NK-92 (cell line): Measurements from ENCODE around the gene NKAIN4.
A peak's percentile ranks its signal among the peaks of the same experiment; 100 is the strongest.

ENCODE experiments used
- DNase-seq: peaks from one replicate; lab custom pipeline; 2025; ENCODE audit not compliant: unreplicated experiment; lab: John Stamatoyannopoulos, UW

The NKAIN4 gene

DNA sequence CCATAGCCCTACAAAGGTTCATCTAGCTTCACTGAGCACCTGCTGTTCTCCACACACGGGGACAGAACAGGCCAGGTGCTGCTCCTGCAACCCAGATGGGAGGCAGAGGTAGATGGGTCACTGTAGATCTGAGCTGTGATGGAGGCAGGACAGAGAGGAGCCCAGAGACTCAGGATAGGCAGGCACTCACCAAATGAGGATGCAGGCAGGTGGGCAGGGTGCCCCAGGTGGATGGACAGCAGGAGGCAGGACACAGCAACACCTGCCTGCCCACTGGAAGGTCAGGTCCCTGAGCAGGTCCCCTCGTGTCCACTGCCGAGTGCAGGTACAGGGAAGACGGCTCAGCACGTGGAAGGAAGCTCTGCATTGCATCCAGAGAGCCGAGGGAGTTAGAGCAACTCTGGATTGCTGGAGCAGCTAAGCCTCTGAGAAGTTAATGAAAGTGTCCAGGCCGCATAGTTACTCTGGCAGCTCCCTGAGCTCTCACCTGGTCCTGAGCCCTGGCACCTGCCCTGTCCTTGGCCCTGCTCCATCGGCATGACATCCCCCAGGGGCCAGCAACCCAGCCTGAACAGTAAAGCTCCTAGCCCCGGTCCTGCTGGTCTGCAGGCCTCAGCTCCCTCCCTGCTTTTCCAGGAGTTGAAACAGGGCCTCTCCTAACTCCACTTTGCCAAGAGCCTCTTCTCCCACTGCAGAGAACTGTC is 33.4 kb downstream of the NKAIN4 start:
- DNase-seq = no peak

DNA sequence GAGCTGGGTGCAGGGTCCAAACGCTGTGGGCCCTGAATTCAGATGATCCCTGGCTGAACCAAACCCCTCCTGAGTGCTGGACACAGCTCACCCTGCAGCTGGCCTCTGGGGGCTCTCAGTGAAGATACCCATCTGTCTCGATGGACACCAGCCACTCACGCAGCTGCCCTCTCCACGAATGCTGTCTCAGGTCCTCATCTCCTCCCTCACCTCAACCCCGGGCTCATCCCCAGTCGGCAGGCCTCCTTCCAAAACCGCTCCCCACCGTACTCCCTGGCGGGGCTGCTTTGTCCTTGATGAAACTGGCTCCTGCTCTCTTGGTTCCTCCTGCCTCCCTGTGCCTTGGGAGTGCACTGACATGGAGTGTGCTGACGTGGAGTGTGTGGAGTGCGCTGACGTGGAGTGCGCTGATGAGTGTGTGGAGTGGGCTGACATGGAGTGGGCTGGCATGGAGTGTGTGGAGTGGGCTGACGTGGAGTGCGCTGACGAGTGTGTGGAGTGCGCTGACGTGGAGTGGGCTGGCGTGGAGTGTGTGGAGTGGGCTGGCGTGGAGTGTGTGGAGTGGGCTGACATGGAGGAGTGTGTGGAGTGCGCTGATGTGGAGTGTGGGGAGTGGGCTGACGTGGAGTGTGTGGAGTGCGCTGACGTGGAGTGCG is 34.3 kb downstream of the NKAIN4 start:
- no peak for DNase-seq

DNA sequence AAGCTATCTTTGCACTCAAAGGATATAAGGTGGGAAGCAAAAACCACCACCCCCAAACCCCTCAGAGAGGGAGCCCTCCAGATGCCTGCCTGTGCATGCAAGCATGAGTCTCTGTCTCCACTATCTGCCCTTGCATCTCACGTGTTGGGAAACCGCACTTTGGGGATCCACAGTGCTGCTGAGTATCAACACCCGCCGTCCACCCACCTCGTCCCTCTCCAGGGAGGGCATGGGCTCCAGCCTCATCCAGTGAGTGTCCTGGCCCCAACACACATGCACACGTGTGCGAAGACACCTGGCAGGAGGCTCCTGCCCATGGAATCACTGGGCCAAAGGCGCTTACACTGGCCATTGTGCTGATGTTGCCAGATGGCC is 34.8 kb downstream of the NKAIN4 start:
- no peak for DNase-seq

DNA sequence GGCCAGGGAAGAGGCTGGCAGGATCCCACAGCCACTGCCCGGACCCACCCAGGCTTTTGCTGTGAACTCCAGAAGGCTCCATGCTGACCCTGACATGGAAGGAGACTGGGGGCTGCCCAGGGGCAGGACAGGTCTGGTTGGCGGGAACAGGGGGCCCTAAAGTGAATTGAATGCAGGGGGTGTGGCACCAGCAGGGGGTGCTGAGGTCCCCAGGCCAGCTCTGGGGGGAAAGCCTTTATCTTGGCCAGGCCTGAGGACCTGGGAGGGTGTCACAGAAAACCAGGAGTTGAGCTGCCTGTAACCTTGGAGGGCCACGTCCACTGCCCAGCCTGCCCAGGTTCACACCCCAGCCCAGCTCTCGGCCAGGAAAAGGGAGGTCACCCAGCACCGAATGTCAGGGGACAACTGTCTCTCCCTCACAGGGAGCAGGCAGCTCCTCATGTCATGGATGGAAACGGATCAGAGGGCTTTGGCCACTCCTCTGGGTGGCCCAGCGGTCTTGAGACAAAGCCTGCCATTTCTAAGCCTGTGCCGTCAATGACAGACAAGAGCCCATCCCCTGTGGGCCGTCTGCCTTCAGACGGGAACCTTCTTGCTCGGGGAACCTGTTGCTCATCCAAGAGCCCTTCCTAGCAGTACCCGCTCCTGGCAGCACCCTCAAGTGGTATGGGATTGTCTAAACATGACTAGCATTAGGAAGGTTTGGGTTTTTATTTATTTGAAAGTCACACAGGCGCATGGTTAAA is 35.4 kb downstream of the NKAIN4 start:
- no peak for DNase-seq

DNA sequence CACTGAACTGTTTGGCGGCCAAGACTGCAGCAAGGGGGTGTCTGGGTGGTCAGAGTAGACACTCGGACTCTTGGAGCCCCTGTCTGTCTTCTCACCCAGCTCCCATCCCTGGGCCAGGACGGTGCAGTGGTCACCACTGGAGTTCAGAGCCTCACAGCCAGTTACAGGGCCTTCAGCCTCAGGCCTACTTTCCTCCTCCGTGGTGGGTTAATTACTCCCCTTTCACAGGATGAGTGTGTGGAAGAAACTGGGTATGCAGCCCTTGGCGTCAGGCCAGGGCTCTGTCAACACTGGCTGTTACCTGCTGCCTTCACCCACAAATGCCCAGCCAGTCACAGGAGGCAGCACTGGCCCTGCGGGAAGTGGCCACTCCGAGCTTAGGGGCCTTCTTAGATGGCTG is 36.6 kb downstream of the NKAIN4 start:
- DNase-seq = no peak

DNA sequence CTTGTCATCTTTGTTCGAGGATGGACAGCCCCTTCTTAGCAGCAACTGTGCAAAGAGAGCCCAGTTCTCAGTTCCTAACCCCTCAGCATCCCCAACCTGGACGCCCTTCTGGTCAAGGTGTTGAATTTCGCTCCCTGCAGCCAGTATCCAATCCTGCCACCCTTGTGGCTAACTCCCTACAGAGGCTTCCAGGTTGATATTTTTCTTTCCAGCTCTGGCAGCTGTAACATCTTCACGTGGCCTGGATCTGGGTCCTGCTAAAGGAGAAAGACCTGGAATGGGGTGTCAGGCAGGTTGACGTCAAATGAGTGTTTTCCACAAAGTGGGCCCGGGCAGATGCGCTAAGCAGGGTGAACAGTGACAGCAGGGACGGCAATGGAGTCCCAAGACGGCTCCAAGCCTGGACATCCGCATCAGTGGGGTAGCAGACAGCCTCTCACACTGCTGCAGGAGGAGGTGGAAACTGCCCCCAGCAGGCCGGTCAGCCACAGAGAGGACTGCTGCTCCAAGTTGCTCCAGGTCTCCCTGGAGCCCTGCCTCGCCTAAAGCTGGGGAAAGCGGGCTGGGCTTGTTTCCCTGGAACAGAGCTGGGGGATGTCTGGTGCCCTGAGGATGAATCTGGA is 37.3 kb downstream of the NKAIN4 start:
- DNase-seq = no peak

DNA sequence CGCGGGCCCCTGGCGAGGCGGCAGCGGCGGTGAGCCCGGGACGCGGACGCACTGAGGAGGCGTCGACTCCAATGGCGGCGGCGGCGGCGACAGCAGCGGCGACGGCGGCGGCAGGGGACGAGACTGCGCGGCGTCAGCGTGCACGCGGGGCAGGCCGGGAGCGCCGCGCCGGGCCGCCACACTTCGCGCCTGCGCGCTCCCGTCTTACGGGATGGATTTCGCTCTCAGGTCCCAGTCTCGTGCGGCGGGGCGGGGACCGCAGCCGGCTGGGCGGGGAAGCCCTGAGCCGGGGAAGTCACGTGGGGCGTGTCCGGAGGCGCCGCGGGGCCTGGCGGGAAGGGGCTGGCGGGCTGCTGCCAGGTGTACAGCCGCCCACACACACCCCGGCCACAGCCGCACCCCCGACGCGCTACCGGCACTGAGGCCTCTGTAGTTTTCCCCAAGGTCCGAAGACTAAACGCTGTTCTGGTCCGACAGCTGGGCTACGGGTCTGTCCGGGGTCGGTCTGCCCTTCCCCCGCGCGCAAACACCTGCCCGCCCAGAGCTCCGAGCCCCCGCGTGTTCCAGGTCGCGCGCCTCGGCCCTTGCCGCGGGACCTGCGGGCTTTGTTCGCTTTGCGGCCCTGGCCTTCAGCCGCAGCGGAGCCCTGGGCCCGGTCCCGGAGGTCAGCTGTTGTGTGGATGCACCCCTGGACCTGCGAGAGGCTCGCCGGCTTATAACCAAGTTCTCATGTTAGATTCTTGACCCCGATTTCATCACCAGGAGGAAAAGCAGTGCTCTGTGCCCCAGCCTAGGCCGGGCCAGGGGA is 38.0 kb downstream of the NKAIN4 start, which contains the start of gene YTHDF1:
YTHDF1 (minus strand) TSS at position 91 of the 808 bp plus-strand sequence. CDS start 239 bp downstream, outside the sequence.
- DNase-seq = peak; percentile 56

DNA sequence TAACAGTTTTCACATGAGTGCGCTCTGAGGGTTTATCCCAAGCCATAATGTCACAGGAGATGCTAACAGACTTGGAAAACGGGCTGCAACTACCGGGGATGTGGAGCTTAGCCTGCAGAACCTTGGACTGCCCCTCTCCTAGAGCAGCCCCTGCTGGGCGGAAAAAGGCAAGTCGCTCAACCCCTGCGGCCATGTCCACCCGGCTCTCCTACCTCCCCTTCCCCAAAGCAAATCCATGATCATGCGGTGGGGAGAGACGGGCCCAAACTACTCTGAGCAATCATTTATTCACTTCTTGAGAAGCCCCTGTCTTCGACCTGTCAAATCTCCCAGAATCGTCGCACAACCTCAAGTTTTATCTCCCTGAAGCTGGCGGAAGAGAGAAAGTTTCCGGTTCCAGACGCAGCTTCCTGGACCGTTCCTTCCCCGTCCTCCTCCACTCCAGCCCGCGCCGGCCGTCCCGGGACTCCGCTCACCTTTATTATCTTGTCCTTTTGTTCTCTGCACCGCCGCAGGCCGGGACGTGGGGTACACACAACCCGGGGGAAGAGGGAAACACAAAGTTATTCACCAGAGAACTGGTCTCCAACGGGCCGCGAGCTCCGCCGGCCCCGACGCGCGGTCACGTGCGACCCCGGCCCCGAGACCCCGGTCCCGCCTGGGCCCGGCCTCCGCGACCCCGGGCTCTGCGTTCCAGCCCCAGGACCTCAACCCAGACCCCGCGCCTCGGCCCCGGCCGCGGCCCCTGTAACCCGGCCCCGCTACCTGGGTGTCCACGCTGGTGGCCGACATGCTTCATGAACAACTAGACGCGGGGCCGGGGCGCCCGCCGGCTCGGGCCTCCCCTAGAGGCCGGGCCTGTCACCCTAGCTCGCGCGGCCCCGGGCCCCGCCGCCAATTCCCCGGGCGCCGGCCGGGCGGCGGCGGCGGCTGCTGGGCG is 38.9 kb downstream of the NKAIN4 start:
- DNase-seq = no peak

DNA sequence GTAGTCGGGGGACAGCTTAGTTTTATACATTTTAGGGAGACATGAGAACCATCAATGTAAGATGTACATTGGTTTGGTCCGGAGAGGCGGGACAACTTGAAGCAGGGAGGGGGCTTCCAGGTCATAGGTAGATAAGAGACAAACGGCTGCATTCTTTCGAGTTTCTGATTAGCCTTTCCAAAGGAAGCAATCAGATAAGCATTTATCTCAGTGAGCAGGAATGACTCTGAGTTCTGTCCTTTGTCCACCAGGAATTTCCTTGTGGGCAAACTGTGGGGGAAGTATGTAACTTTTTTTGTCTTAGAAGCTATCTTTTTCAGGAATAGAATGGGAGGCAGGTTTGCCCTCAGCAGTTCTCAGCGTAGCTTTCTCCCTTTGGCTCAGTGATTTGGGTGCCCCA is 39.7 kb downstream of the NKAIN4 start:
- DNase-seq = no peak

DNA sequence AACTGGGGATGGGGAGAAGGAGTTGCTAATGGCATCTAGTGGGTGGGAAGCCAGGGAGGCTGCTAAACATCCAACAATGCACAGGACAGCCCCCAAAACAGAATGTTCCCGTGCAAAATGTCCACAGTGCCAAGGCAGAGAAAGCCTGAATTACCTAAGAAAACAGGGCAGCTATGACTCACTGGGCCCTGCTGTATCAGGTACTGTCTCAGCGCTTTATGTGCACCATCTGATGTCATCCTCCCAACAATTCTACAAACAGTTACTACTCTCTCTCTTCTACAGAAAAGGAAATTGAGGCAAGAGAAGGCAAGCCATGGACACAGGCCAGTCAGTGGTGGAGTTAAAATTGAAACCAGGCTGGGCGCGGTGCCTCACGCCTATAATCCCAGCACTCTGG is 41.5 kb downstream of the NKAIN4 start:
- DNase-seq = no peak

DNA sequence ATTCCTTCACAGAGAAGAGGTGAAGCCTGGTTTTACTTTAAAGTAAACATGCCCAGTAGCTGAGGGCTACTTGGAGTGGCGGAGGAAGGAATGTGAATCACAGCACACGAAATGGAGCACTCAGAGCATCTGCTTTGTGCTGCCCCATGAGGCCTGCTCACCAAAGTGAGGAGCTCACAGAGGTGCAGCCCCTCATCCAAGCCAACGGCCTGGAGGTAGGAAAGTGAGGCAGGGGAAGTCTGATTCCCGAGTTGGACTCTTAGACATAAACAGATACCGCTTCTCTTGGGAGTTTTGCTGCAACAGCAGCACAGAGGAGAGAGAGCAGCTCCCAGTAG is 41.9 kb downstream of the NKAIN4 start:
- no peak for DNase-seq

DNA sequence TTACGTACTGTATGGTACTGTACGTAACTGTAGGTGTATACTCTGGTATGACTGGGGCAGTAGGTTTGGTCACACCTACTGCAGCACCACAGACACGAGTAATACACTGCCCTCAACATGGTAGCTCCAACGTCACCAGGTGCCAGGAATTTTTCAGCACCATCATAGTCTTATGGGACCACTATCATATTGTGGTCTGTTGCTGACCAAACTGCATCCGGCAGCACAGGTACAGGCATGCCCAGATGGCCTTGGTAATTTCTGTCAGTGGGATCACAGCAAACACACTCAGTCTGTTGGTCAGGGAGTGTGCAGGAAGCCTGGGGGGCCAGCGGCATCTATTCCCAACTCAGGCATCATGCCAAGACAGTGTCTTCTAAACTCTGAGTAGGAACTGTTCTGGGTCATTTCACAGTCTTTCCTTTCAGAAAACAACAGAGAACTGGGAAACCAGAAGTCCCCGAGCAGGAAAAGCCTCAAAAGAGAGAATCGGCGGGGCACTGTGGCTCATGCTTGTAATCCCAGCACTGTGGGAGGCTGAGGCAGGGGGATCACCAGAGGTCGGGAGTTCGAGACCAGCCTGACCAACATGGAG is 44.2 kb downstream of the NKAIN4 start:
- no peak for DNase-seq

DNA sequence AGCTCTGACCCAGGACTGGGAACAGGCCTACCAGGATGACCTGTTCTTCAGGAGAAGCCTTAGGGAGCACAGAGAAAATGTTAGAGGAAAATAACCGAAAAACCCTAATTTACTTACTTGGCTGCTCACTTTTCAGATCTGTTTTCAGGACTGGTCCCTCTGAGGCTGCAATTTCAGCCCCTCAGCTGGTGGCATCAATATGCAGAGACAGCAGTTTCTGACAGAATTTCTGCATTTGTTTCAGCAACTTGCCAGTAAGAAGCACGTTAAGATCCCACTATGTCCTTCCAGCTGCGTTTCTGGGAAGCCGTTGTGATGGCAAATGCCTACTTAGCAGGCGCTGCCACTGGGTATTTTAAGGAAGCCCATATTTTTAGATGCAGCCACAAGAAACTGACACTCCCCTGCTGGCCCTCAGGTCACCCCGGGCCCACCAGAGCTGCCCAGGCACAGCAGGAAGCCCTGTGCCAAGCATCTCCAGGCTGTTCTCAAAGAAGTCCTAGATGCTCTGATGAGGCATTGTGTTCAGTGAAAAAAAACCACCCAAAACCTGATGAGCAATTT is 45.8 kb downstream of the NKAIN4 start:
- no peak for DNase-seq

DNA sequence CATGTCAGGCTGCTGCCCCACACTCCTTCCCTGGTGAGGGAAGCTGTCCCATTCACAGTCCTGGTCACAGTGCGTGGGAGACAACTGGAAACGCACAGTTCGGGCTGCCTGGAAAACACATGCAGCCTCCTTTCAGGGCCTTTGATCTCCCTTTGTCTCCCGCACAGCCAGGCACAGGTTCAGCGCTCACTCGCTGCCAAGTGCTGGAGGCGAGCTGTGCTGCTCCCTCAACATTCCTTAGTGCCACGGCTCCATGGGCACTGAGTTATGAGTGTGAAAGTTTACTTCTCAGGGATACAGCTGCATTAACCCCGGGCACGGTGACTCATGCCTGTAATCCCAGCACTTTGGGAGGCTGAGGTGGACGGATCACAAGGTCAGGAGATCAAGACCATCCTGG is 47.4 kb downstream of the NKAIN4 start:
- DNase-seq = no peak

DNA sequence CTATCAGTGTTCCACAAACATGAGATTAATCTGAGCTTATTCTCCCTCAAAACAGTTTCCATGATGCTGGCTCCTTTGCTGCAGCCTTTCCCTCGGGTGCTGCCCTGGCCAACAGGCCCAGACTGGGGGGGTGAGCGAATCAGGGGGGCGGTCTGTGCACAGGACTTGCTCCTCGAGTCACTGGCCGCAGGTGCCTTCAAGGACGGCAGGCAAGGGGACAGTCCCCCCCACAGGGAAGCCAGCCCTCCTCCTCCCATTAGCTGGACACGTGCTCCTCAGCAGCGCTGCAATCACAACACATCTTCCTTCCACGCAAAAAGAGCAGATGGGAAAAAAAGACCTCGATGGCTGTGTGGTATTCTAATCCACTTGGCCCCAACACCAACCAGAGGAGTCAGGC is 48.4 kb downstream of the NKAIN4 start:
- DNase-seq = no peak

DNA sequence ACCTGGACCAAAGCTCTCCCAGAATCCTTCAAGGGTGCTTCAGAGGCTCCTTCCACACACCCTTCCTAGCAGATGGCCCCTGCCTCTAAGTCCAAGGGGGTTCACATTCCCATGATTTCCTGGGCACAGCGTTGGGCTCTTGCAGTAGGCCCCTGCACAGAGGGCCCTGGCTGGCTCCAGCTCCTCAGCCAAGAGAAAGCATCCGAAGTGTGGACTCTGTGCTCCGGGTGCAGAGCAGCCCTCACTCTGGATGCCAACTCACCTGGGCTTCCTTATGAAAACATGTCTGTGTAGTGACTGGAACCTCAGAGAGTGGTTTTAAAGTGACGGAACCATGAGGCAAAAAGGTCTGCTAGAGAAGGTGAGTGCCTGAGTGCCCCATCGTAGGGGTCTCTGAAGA is 49.9 kb downstream of the NKAIN4 start:
- DNase-seq = no peak

DNA sequence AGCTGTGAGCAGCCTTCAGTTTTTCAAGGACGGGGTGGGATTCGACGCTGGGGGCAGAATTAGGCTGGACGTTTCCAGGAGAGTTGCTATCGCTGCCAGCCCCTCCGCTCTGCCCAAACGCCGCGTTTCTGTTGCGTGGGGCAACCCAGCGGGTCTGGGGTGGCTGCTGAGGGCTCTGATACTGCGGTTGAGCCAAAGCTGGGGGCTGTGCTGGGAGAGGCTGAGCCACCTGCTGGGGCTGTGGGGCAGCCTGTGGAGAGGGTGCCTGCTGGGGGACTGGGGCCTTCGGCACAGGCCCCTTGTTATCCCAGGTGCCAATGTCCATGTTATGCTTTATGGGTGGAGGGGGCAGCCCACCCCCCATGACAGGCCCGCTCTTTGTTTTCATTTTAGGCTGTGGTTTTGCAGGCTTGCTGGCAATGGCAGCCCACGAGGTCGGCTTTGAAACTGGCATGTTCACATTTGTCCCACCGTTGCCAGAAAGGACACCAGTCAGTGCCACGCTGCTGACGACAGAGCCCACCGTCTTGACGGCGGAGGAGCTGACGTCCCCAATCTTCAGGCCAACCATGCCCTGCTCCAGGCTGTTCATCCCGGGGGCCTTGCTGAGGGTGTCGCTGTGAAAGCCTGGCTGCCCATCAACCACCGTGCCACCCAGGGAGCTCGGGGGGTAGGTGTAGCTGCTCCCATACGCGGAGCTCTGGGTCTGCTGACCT is 51.3 kb downstream of the NKAIN4 start:
- no peak for DNase-seq

DNA sequence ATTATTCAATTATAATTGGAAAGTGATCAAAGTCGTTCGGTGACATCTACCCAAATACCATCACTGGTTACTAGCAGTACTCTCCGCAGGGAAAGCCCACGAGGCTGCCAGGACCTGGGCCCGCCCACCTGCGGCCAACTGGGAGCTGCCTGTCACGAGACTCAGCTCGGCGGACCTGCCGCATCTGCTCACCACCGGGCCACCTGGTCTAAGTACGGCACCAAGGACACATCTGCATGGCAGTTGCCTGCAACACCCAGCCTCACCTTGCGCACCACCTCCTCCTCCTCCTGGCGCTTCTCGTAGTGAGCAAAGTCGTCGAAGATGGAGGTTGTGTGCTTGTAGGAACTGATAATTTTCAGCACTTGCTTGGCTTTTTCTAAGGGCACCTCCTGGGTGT is 52.2 kb downstream of the NKAIN4 start:
- DNase-seq = no peak

DNA sequence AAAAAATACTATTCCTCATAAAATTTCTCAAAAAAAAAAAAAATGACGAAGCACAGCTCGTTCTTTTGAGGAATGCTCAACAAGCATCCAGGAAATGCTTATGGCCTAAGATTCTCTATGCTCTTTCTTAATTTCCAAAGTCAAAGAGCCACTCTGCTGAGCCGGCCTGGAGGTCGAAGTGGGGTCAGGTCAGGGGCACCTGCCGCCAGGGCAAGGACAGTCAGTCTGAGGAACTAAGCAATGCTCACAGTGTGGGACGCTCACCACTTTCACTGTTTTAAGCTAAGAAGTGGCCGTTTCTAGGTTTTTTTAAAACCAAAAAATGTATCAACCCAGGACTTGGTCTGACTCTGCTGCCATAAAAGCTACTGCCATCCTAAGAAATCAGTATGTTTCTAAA is 55.7 kb downstream of the NKAIN4 start:
- no peak for DNase-seq
